ENCODE results near the gene KLLN.

The KLLN gene

DNA sequence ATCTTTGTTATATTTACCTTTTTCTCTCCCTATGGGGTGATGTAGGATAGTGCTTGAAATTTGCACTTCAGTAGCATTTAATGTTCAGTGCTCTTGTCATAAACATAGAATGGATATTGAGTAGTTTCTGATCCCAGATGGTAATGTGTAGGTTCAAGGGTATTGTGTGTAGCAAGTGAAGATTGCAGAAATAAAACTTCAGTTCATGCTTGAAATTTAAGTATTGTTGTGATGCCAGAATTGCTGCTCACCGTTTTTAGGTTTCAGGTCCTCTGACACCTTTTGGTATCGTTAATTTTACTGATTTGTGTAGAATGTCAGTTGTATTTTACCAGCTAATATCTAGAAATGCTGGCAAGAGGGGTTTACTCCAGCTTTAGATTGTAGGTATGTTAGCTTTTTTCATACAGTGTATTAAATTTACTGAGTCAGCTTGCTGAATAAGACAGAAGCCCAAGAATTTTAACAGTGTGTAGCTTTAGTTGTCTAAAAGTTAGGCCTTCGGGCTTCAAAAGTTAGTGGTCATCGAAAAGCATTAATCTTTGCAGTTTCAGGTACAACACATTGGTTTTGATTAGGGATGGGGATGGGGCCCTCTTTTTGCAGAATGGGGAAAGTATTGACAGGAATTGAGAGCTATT is 2.0 kb upstream of the KLLN start:
- TF ChIP-seq, protein P1, sequence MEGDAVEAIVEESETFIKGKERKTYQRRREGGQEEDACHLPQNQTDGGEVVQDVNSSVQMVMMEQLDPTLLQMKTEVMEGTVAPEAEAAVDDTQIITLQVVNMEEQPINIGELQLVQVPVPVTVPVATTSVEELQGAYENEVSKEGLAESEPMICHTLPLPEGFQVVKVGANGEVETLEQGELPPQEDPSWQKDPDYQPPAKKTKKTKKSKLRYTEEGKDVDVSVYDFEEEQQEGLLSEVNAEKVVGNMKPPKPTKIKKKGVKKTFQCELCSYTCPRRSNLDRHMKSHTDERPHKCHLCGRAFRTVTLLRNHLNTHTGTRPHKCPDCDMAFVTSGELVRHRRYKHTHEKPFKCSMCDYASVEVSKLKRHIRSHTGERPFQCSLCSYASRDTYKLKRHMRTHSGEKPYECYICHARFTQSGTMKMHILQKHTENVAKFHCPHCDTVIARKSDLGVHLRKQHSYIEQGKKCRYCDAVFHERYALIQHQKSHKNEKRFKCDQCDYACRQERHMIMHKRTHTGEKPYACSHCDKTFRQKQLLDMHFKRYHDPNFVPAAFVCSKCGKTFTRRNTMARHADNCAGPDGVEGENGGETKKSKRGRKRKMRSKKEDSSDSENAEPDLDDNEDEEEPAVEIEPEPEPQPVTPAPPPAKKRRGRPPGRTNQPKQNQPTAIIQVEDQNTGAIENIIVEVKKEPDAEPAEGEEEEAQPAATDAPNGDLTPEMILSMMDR (IDR thresholded peaks at IDR 0.05; ENCODE audit: low read depth, low read length) = no peak
- peak in 1 of 2 donors; percentile 40 for DNase-seq (ENCODE audit: low read depth in 2 of 2)
- peak overlapping the region; percentile 87 to 92 for H3K4me3 ChIP-seq (replicated peaks in 1 of 2; ENCODE audit: low read depth in 2 of 2, low read length in 2 of 2)

DNA sequence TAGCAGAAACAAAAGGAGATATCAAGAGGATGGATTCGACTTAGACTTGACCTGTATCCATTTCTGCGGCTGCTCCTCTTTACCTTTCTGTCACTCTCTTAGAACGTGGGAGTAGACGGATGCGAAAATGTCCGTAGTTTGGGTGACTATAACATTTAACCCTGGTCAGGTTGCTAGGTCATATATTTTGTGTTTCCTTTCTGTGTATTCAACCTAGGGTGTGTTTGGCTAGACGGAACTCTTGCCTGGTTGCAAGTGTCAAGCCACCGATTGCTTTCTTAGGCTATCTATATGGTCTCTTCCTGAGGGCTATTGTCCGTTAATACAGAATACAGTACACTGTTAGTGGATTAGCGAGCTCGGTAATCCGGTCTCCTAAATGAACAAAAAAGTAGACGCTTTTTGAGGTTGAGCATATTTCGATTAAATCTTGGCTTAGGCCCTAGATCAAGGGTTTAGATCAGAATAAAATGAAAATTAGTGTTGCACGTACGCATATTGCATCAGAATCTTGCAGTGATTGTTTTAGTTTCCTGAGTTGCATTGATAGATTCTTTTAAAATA is 1.2 kb upstream of the KLLN start:
- peak overlapping the region; percentile 87 to 92 for H3K4me3 ChIP-seq (replicated peaks in 1 of 2; ENCODE audit: low read depth in 2 of 2, low read length in 2 of 2)
- TF ChIP-seq, protein P1 (IDR thresholded peaks at IDR 0.05; ENCODE audit: low read depth, low read length) = no peak
- peak in 1 of 2 donors; percentile 41 for DNase-seq (ENCODE audit: low read depth in 2 of 2)

DNA sequence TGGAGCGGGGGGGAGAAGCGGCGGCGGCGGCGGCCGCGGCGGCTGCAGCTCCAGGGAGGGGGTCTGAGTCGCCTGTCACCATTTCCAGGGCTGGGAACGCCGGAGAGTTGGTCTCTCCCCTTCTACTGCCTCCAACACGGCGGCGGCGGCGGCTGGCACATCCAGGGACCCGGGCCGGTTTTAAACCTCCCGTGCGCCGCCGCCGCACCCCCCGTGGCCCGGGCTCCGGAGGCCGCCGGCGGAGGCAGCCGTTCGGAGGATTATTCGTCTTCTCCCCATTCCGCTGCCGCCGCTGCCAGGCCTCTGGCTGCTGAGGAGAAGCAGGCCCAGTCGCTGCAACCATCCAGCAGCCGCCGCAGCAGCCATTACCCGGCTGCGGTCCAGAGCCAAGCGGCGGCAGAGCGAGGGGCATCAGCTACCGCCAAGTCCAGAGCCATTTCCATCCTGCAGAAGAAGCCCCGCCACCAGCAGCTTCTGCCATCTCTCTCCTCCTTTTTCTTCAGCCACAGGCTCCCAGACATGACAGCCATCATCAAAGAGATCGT is 690 bp upstream of the KLLN start:
- peak in 1 of 2 donors; percentile 34 for DNase-seq (ENCODE audit: low read depth in 2 of 2)
- H3K4me3 ChIP-seq (replicated peaks in 1 of 2; ENCODE audit: low read depth in 2 of 2, low read length in 2 of 2) = peak overlapping the region; percentile 87 to 92

- H3K4me3 ChIP-seq (replicated peaks in 1 of 2; ENCODE audit: low read depth in 2 of 2, low read length in 2 of 2) = peak overlapping the region; percentile 87 to 92
- TF ChIP-seq, protein P1 (IDR thresholded peaks at IDR 0.05; ENCODE audit: low read depth, low read length) = no peak
- DNase-seq (ENCODE audit: low read depth in 2 of 2) = no peak
Measured at GRCh38 chr10:87862679-87863052, 667 bp downstream of the KLLN start.

GRCh38 chr10:87861953-87862678 is 1.2 kb downstream of the KLLN start:
- peak; percentile 99 for DNase-seq (ENCODE audit: low read depth in 2 of 2)
- TF ChIP-seq, protein P1 (IDR thresholded peaks at IDR 0.05; ENCODE audit: low read depth, low read length) = no peak
- peak overlapping the region; percentile 87 to 92 for H3K4me3 ChIP-seq (replicated peaks in 1 of 2; ENCODE audit: low read depth in 2 of 2, low read length in 2 of 2)

- peak; percentile 92 to 93 for DNase-seq (ENCODE audit: low read depth in 2 of 2)
- peak overlapping the region; percentile 87 to 92 for H3K4me3 ChIP-seq (replicated peaks in 1 of 2; ENCODE audit: low read depth in 2 of 2, low read length in 2 of 2)
- TF ChIP-seq, protein P1 (IDR thresholded peaks at IDR 0.05; ENCODE audit: low read depth, low read length) = no peak
Measured at GRCh38 chr10:87861566-87861952, 1.8 kb downstream of the KLLN start.

- H3K4me3 ChIP-seq (replicated peaks in 1 of 2; ENCODE audit: low read depth in 2 of 2, low read length in 2 of 2) = no peak overlapping the region
- DNase-seq (ENCODE audit: low read depth in 2 of 2) = no peak
- TF ChIP-seq, protein P1 (IDR thresholded peaks at IDR 0.05; ENCODE audit: low read depth, low read length) = no peak
Measured at GRCh38 chr10:87860816-87861403, 2.4 kb downstream of the KLLN start.

Data from cardiac fibroblast (primary cell).